Tibial nerve (tissue), 4 donors: Measurements from ENCODE around the gene CACTIN. TPM values are rescaled to one million over a fixed set of nuclear protein-coding genes. Genes with fewer than 3 reads are reported as not detected.

ENCODE experiments used
- DNase-seq, 2 donors: peaks; one replicate each; pipeline ENCODE4 v3.0.0-alpha.2; 2019; ENCODE audit warnings: low spot score in 2 of 2
- H3K27ac ChIP-seq, 4 donors: fragments of 200-600 bp; sonication (generic) in 3 of 4; one replicate each; pipeline ENCODE4 v1.5.1; 2017 to 2019; ENCODE audit warnings: mild to moderate bottlenecking in 1 of 4
- H3K27me3 ChIP-seq, 2 donors: fragments of 200-600 bp; sonication (generic) in 1 of 2; one replicate each; pipeline versions ENCODE4 v1.5.1 to v1.6.0; 2017 to 2019
- H3K36me3 ChIP-seq, 3 donors: fragments of 200-600 bp; sonication (generic); one replicate each; pipeline ENCODE4 v1.5.1; 2018 to 2019
- H3K4me1 ChIP-seq, 4 donors: fragments of 200-600 bp; sonication (generic) in 3 of 4; one replicate each; pipeline ENCODE4 v1.5.1; 2017 to 2019
- H3K4me3 ChIP-seq, 4 donors: fragments of 200-600 bp; sonication (generic) in 3 of 4; one replicate each; pipeline ENCODE4 v1.5.1; 2017 to 2019; ENCODE audit warnings: mild to moderate bottlenecking in 1 of 4, moderate library complexity in 1 of 4
- H3K9me3 ChIP-seq, 4 donors: fragments of 200-600 bp; sonication (generic) in 3 of 4; one replicate each; pipeline ENCODE4 v1.5.1; 2017 to 2019
- EP300 ChIP-seq, 2 donors: sonication (generic); formaldehyde crosslinking; IDR thresholded peaks; one replicate each; pipeline ENCODE4 v1.6.1; 2017; ENCODE audit warnings: antibody characterized with exemption in 2 of 2, mild to moderate bottlenecking in 1 of 2
- POLR2A ChIP-seq, 2 donors: fragments of 450-650 bp; IDR thresholded peaks; one replicate each; pipeline ENCODE4 v1.6.1; 2017; ENCODE audit warnings: antibody characterized with exemption in 2 of 2, mild to moderate bottlenecking in 2 of 2, moderate library complexity in 2 of 2
- WGBS, 2 donors: methylation state at CpG; one replicate each; pipeline ENCODE4 v1.1.5; 2018; 5-methylcytosine and 5-hydroxymethylcytosine counted together
- total RNA-seq, 4 donors: library from RNA; depleted of rRNA; stranded (reverse); fragments of >200 nt; gene quantifications; one replicate each; pipeline ENCODE4 v1.1.0, GENCODE V29; 2016
- TF ChIP-seq, protein P1 (sequence below), 5 experiments: fragments of 200-600 bp in 3 of 5; fragments of 450-650 bp in 2 of 5; sonication (generic) in 3 of 5; IDR thresholded peaks; one replicate each; pipeline ENCODE4 v1.5.1; 2016 to 2019; ENCODE audit warnings: antibody characterized with exemption in 5 of 5, mild to moderate bottlenecking in 3 of 5, moderate library complexity in 2 of 5

Gene CACTIN
- total RNA-seq, 4 donors from 2014 or later, result 22.9 to 59.1 (median 42.7) TPM

DNA sequence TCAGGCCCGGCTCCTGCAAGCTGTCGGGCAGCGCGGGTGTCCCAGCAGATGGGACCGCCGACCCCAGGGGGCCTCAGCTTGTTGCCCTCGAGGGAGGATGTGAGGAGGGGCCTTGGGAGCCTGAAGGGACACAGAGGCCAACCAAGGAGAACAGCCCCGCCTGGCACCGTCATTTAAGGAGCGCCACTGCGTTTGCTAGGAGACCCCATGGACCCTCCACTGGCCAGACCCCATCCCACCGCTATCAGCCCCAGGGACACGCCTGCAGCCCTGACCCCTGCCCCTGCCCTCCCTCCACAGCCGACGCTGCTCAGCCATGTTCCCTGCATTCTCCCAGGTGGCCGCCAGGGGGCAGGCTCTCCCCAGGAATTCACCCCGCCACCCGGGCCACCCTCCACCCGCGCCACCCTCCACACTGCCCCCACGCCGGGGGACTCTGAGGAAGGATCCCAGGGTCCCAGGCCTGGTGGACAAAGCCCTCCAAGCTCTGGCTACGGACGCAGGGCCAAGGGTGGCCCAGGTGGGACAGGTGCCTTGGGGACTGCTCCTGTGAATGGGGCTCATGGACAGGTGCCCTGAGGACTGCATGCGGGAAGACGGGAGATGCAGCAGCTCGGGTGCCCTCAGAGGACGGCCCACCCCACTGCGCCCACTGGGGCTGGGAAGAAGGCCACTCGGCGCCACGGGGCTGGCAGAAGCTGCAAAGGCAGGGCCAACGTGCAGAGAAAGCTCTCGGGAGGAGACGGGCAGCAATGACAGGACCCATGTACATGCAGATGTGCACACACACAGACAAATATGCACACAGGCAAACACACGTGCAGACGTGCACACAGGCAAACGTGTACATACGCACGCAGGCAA lies 39.3 kb upstream of the CACTIN start:
- Histone ChIP-seq H3K36me3 (peaks cover 0 to 52% (median 20%) of the 10 kb centered on the region in 3 donors), H3K4me1 (peaks cover 5 to 46% (median 27%) of the 10 kb centered on the region in 4 donors)
- 36% methylated on average over 33 to 37 of the region's 40 CpGs for WGBS, 2 donors

DNA sequence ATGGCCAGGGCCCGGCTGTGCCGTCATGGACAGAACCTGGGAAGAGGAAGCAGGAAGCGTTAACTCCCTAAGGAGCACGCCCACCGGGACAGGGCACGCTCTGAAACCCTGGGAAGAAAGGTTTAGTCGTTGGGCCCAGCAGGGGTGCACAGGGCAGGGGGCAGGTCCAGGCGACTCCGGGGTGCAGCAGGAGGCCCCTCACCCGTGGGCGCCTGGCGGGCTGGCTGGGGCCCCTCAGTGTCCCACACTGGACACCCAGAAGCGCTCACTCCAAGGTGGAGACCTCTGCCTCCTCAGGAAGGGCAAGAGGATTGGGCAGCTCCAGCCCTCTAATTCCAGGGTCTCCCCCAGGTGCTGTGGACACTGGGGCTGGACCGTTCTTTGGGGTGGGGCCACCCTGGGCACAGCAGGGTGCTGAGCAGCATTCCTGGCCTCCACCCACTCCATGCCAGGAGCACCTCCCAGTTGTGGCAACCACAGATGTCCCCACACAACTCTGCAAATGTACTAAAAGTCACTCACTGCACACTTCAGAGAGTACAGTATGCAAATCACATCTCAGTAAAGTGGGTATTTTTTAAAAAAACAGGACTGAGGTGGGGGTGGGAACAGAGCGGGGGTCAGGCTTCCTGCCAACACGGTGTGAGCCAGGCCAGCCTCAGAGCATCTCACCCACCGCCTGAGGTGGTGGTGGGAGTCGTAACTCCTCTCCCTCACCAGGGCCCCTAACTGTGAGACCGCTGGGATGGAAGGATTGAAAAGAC lies 38.5 kb upstream of the CACTIN start:
- no peak overlapping the region for H3K4me3 ChIP-seq
- H3K27ac ChIP-seq, result peak overlapping the region in 1 of 4 donors; percentile 64
- DNase-seq, result no peak
- peaks cover 5 to 38% (median 19%) of the 10 kb centered on the region in 4 donors for H3K4me1 ChIP-seq
- H3K27me3 ChIP-seq, result no peaks in the 10 kb centered on the region
- H3K9me3 ChIP-seq, result no peaks in the 10 kb centered on the region
- TF ChIP-seq, protein P1, sequence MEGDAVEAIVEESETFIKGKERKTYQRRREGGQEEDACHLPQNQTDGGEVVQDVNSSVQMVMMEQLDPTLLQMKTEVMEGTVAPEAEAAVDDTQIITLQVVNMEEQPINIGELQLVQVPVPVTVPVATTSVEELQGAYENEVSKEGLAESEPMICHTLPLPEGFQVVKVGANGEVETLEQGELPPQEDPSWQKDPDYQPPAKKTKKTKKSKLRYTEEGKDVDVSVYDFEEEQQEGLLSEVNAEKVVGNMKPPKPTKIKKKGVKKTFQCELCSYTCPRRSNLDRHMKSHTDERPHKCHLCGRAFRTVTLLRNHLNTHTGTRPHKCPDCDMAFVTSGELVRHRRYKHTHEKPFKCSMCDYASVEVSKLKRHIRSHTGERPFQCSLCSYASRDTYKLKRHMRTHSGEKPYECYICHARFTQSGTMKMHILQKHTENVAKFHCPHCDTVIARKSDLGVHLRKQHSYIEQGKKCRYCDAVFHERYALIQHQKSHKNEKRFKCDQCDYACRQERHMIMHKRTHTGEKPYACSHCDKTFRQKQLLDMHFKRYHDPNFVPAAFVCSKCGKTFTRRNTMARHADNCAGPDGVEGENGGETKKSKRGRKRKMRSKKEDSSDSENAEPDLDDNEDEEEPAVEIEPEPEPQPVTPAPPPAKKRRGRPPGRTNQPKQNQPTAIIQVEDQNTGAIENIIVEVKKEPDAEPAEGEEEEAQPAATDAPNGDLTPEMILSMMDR (IDR thresholded peaks at IDR 0.05), result no peak
- WGBS, 2 donors, result 74 to 83% methylated on average over 15 to 19 of the region's 19 CpGs
- H3K36me3 ChIP-seq, result peaks cover 0 to 61% (median 20%) of the 10 kb centered on the region in 3 donors

More for the DNA sequence above, 39.3 kb upstream of the CACTIN start:
- Histone ChIP-seq H3K4me3 (no peak overlapping the region), H3K27ac (peak overlapping the region in 2 of 4 donors; percentile 38 to 64), H3K27me3 (no peaks in the 10 kb centered on the region), H3K9me3 (no peaks in the 10 kb centered on the region)
- peak; percentile 42 to 75 for DNase-seq
- peak in 1 of 2 donors; percentile 25 for TF ChIP-seq EP300 (IDR thresholded peaks at IDR 0.05)
- TF ChIP-seq POLR2A (IDR thresholded peaks at IDR 0.05), result no peak
- TF ChIP-seq, protein P1 (IDR thresholded peaks at IDR 0.05), result peak; percentile 91 to 99 (median 95)

DNA sequence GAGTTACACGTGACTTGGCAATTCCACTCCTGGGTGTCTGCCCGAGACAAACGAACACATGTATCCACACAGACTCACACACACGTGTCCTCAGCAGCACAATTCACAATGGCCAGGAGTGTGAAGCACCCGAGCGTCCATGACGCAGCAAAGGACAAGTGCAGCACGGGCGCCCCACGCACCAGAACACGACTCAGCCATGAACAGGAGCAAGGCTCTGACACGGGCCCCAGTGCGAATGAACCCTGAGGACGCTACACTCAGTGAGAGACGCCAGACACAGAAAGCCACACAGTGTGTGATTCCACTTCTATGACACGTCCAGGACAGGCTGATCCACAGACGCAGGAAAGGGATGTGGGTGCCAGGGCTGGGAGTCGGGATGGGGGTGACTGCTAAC lies 37.2 kb upstream of the CACTIN start:
- no peak overlapping the region for H3K27ac ChIP-seq
- peaks cover 0 to 26% (median 7%) of the 10 kb centered on the region in 4 donors for H3K4me1 ChIP-seq
- WGBS, 2 donors, result 92 to 94% methylated on average over 18 of the region's 18 CpGs
- H3K4me3 ChIP-seq, result no peak overlapping the region
- H3K36me3 ChIP-seq, result peaks cover 0 to 73% (median 20%) of the 10 kb centered on the region in 3 donors
- H3K27me3 ChIP-seq, result no peaks in the 10 kb centered on the region
- TF ChIP-seq, protein P1 (IDR thresholded peaks at IDR 0.05), result no peak
- TF ChIP-seq POLR2A (IDR thresholded peaks at IDR 0.05) (no peak), EP300 (IDR thresholded peaks at IDR 0.05) (no peak)
- no peak for DNase-seq
- no peaks in the 10 kb centered on the region for H3K9me3 ChIP-seq

DNA sequence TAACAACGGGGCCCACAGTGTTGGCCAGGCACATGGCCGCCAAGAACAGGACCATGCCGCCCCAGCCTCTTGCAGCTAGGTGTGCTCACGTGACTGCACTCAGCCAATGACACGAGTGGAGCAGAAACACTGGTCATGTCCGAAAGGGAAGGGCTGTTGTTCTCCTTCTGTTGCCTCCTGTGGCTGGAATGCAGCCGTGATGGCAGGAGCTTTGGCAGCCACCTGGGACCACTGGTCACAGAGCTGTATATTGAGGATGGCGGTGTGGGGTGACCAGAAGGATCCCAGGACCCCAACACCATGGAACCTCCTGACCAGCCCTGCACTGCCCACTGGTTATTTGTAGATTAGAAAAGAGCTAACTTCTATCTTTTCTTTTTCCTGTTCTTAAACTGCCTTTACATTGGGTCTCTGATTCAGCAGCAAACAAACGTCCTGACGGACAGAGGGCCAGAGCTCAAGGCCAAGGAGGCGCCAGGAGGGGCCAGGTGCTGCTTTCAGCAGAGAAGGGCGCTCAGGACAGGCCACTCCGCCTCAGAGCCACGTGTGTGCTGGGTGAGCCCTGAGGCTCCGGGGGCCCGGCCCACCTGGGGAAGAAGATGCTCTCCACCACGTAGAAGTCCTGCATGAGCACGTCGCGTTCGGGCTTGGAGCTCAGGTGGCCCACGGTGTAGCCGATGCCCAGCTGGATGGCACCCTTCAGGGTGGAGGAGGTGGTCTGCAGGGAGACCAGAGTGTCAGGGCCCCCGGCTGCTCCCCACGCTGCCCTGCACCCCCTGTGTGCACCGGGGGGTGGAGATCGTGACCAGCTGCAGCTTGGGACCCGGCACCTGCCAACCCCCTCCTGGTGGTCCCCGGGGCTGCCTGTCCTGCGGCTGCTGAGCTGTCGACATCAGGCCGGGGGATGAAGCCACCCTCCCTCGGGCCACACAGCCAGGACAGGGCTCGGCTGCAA lies 35.0 kb upstream of the CACTIN start:
- Histone ChIP-seq H3K27ac (no peak overlapping the region), H3K27me3 (no peaks in the 10 kb centered on the region), H3K36me3 (peaks cover 0 to 89% (median 20%) of the 10 kb centered on the region in 3 donors), H3K9me3 (no peaks in the 10 kb centered on the region), H3K4me3 (no peak overlapping the region), H3K4me1 (peaks cover 0 to 10% (median 0%) of the 10 kb centered on the region in 4 donors)
- 92 to 93% methylated on average over 18 to 34 of the region's 34 CpGs for WGBS, 2 donors
- no peak for DNase-seq
- no peak for TF ChIP-seq POLR2A (IDR thresholded peaks at IDR 0.05)
- TF ChIP-seq, protein P1 (IDR thresholded peaks at IDR 0.05), result no peak
- no peak for TF ChIP-seq EP300 (IDR thresholded peaks at IDR 0.05)
